PC-9 (cell line): ENCODE data around the gene CCL5.

Experiments used
- EZH2 ChIP-seq: fragments of 200-600 bp; sonication (generic); IDR thresholded peaks from 2 replicates; pipeline ENCODE4 v1.8.0; 2017; ENCODE audit warnings: antibody characterized with exemption, low read depth
- TF ChIP-seq, protein P1 (sequence below): fragments of 200-600 bp; sonication (generic); conservative IDR thresholded peaks from 2 replicates; pipeline ENCODE4 v1.6.1; 2017; ENCODE audit warnings: mixed run types, antibody characterized with exemption, mild to moderate bottlenecking, moderate library complexity

DNA sequence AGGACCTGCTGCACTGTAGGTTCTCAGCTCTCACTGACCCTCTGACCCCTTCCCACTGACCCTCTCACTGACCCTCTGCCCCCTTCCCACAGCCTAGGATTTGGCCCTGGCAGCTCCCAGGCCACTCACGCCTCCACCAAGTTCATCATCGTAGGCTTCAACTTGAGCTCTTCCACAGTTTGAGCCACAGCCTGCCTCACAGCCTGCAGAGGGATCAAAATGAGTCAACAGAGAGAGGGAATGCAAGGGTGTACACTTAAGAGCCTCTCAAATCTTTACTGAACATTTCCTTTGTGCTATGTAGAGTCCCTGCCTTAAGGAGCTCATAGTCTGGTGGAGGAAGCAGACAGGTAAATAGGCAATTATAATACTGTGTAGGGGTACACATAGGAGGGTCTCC, 23.6 kb downstream of the CCL5 start:
- TF ChIP-seq, protein P1, sequence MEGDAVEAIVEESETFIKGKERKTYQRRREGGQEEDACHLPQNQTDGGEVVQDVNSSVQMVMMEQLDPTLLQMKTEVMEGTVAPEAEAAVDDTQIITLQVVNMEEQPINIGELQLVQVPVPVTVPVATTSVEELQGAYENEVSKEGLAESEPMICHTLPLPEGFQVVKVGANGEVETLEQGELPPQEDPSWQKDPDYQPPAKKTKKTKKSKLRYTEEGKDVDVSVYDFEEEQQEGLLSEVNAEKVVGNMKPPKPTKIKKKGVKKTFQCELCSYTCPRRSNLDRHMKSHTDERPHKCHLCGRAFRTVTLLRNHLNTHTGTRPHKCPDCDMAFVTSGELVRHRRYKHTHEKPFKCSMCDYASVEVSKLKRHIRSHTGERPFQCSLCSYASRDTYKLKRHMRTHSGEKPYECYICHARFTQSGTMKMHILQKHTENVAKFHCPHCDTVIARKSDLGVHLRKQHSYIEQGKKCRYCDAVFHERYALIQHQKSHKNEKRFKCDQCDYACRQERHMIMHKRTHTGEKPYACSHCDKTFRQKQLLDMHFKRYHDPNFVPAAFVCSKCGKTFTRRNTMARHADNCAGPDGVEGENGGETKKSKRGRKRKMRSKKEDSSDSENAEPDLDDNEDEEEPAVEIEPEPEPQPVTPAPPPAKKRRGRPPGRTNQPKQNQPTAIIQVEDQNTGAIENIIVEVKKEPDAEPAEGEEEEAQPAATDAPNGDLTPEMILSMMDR, result no peak
- no peak for TF ChIP-seq EZH2
